RWPE2 (cell line): ENCODE data around the gene SLC16A2.

Experiments used
- ATAC-seq: fragments of 200-7000 bp; cut with Tn5 transposase; 3 replicates; pipeline ENCODE4 v1.9.1; 2021; ENCODE audit warnings: low read depth
- DNase-seq: peaks from one replicate; pipeline ENCODE4 v3.0.0-alpha.2; 2020; ENCODE audit warnings: low spot score
- H3K27ac ChIP-seq: fragments of 450-650 bp; 2 replicates; pipeline ENCODE4 v1.5.1; 2017; ENCODE audit warnings: mild to moderate bottlenecking; ENCODE audit not compliant: poor library complexity, severe bottlenecking
- H3K27me3 ChIP-seq: fragments of 250-450 bp; sonication (Bioruptor Pico); 2 replicates; pipeline ENCODE4 v1.5.1; 2021; ENCODE audit warnings: mild to moderate bottlenecking, moderate library complexity; ENCODE audit not compliant: insufficient read depth, poor library complexity, severe bottlenecking
- H3K36me3 ChIP-seq: fragments of 250-450 bp; sonication (Bioruptor Pico); 2 replicates; pipeline ENCODE4 v1.5.1; 2020; ENCODE audit warnings: low read depth, mild to moderate bottlenecking, moderate library complexity
- H3K4me1 ChIP-seq: fragments of 250-450 bp; sonication (Bioruptor Pico); 2 replicates; pipeline ENCODE4 v1.5.1; 2021; ENCODE audit warnings: mild to moderate bottlenecking, moderate library complexity; ENCODE audit not compliant: insufficient read depth, poor library complexity, severe bottlenecking
- H3K4me3 ChIP-seq: fragments of 250-450 bp; sonication (Bioruptor Pico); 2 replicates; pipeline ENCODE4 v1.5.1; 2021; ENCODE audit warnings: mild to moderate bottlenecking, moderate library complexity; ENCODE audit not compliant: severe bottlenecking
- H3K9me3 ChIP-seq: fragments of 250-450 bp; sonication (Bioruptor Pico); 2 replicates; pipeline ENCODE4 v1.5.1; 2021; ENCODE audit warnings: mild to moderate bottlenecking, moderate library complexity; ENCODE audit not compliant: severe bottlenecking
- CTCF ChIP-seq: fragments of 450-650 bp; IDR thresholded peaks from one replicate; pipeline ENCODE4 v1.5.1; 2017; ENCODE audit warnings: mild to moderate bottlenecking, moderate library complexity; ENCODE audit not compliant: poor library complexity, severe bottlenecking

The SLC16A2 gene

GRCh38 chrX:74426071-74426470, 4.8 kb downstream of the SLC16A2 start:
- H3K9me3 ChIP-seq = no peaks in the 10 kb centered on the region
- no peak for TF ChIP-seq CTCF
- DNase-seq = no peak
- no peaks in the 10 kb centered on the region for H3K27me3 ChIP-seq
- no peak for ATAC-seq
- H3K4me1 ChIP-seq = peaks cover 4% of the 10 kb centered on the region
- no peak overlapping the region for H3K27ac ChIP-seq
- H3K36me3 ChIP-seq = no peaks in the 10 kb centered on the region
- H3K4me3 ChIP-seq = no peak overlapping the region

GRCh38 chrX:74426615-74427014, 5.3 kb downstream of the SLC16A2 start:
- H3K4me1 ChIP-seq = peaks cover 4% of the 10 kb centered on the region
- H3K4me3 ChIP-seq = no peak overlapping the region
- DNase-seq (no peak), ATAC-seq (no peak)
- TF ChIP-seq CTCF = no peak
- H3K27ac ChIP-seq = no peak overlapping the region
- no peaks in the 10 kb centered on the region for H3K27me3 ChIP-seq
- no peaks in the 10 kb centered on the region for H3K36me3 ChIP-seq
- no peaks in the 10 kb centered on the region for H3K9me3 ChIP-seq

- Histone ChIP-seq H3K27me3 (no peaks in the 10 kb centered on the region), H3K36me3 (no peaks in the 10 kb centered on the region), H3K4me3 (no peak overlapping the region), H3K9me3 (no peaks in the 10 kb centered on the region), H3K4me1 (no peaks in the 10 kb centered on the region), H3K27ac (no peak overlapping the region)
- TF ChIP-seq CTCF = no peak
- no peak for ATAC-seq
- DNase-seq = no peak
Measured at GRCh38 chrX:74431797-74432196, 10.5 kb downstream of the SLC16A2 start.

- no peaks in the 10 kb centered on the region for H3K4me1 ChIP-seq
- TF ChIP-seq CTCF = no peak
- no peaks in the 10 kb centered on the region for H3K36me3 ChIP-seq
- ATAC-seq = no peak
- DNase-seq = no peak
- no peaks in the 10 kb centered on the region for H3K9me3 ChIP-seq
- H3K27ac ChIP-seq = no peak overlapping the region
- no peaks in the 10 kb centered on the region for H3K27me3 ChIP-seq
- H3K4me3 ChIP-seq = no peak overlapping the region
Measured at GRCh38 chrX:74434336-74434735, 13.0 kb downstream of the SLC16A2 start.

- no peaks in the 10 kb centered on the region for H3K9me3 ChIP-seq
- H3K27me3 ChIP-seq = no peaks in the 10 kb centered on the region
- H3K27ac ChIP-seq = no peak overlapping the region
- H3K4me3 ChIP-seq = no peak overlapping the region
- DNase-seq (no peak), ATAC-seq (no peak)
- H3K36me3 ChIP-seq = no peaks in the 10 kb centered on the region
- no peaks in the 10 kb centered on the region for H3K4me1 ChIP-seq
- TF ChIP-seq CTCF = no peak
Measured at GRCh38 chrX:74437530-74437929, 16.2 kb downstream of the SLC16A2 start.
